ENCODE measurements around the gene MAP7D2.

The MAP7D2 gene

GRCh38 chrX:20038966-20039365 is 77.7 kb downstream of the MAP7D2 start:
- DNase-seq = no peak

GRCh38 chrX:20037186-20037585 is 79.5 kb downstream of the MAP7D2 start:
- no peak for DNase-seq

- no peak for DNase-seq
Measured at GRCh38 chrX:20032201-20032600, 84.5 kb downstream of the MAP7D2 start.

GRCh38 chrX:20029728-20030127 is 87.0 kb downstream of the MAP7D2 start:
- DNase-seq = no peak

GRCh38 chrX:20028588-20028987 is 88.1 kb downstream of the MAP7D2 start:
- no peak for DNase-seq

GRCh38 chrX:20026278-20026677 is 90.4 kb downstream of the MAP7D2 start:
- no peak for DNase-seq

- no peak for DNase-seq
Measured at GRCh38 chrX:20019672-20020365, 96.9 kb downstream of the MAP7D2 start.

- DNase-seq = no peak
Measured at GRCh38 chrX:20016616-20016945, 100.1 kb downstream of the MAP7D2 start.

GRCh38 chrX:20015945-20016615 is 100.6 kb downstream of the MAP7D2 start:
- no peak for DNase-seq

- DNase-seq = no peak
Measured at GRCh38 chrX:20015422-20015821, 101.3 kb downstream of the MAP7D2 start.

- no peak for DNase-seq
Measured at GRCh38 chrX:20011608-20012007, 105.1 kb downstream of the MAP7D2 start.

GRCh38 chrX:20007962-20008622 is 108.6 kb downstream of the MAP7D2 start:
- no peak for DNase-seq

GRCh38 chrX:20005883-20006282 is 110.8 kb downstream of the MAP7D2 start:
- no peak for DNase-seq

- DNase-seq = no peak
Measured at GRCh38 chrX:20001588-20001987, 115.1 kb downstream of the MAP7D2 start.

GRCh38 chrX:19991350-19991718 is 125.4 kb downstream of the MAP7D2 start:
- DNase-seq = no peak

GRCh38 chrX:19990556-19991349 is 126.0 kb downstream of the MAP7D2 start, which contains the start of gene BCLAF3:
BCLAF3 (minus strand) TSS chrX:19991061; CDS start chrX:19970264, 20,797 bp downstream.
- peak; percentile 72 for DNase-seq

GRCh38 chrX:19990151-19990555 is 126.6 kb downstream of the MAP7D2 start:
- DNase-seq = no peak

GRCh38 chrX:19987856-19988255 is 128.9 kb downstream of the MAP7D2 start:
- no peak for DNase-seq

GRCh38 chrX:19986531-19986930 is 130.2 kb downstream of the MAP7D2 start:
- DNase-seq = no peak

- DNase-seq = no peak
Measured at GRCh38 chrX:19981947-19982346, 134.8 kb downstream of the MAP7D2 start.

GRCh38 chrX:19975845-19976244 is 140.9 kb downstream of the MAP7D2 start:
- DNase-seq = no peak

- DNase-seq = no peak
Measured at GRCh38 chrX:19972984-19973383, 143.7 kb downstream of the MAP7D2 start.

- no peak for DNase-seq
Measured at GRCh38 chrX:19968276-19968675, 148.4 kb downstream of the MAP7D2 start.
